ENCODE results near the gene SHANK1.

The SHANK1 gene

DNA sequence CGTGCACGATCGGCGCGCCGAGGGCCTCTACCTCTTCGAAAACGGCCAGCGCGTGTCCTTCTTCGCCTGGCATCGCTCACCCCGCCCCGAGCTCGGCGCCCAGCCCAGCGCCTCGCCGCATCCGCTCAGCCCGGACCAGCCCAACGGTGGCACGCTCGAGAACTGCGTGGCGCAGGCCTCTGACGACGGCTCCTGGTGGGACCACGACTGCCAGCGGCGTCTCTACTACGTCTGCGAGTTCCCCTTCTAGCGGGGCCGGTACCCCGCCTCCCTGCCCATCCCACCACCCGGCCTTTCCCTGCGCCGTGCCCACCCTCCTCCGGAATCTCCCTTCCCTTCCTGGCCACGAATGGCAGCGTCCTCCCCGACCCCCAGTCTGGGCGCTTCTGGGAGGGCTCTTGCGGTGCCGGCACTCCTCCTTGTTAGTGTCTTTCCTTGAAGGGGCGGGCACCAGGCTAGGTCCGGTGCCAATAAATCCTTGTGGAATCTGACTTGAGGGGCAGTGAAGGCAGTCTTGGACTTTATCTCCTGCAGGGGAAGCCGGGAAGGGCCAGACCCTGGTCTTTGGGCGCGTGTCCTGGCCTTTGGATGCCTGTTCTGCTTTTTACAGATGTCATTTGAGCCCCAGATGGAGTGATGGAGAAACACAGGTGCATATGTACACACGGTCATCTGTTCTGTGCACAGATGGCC, 5.8 kb upstream of the SHANK1 start:
- no peak for TF ChIP-seq EZH2phosphoT487 (IDR thresholded peaks at IDR 0.05; ENCODE audit: borderline replicate concordance, low read length)
- TF ChIP-seq, protein P1, sequence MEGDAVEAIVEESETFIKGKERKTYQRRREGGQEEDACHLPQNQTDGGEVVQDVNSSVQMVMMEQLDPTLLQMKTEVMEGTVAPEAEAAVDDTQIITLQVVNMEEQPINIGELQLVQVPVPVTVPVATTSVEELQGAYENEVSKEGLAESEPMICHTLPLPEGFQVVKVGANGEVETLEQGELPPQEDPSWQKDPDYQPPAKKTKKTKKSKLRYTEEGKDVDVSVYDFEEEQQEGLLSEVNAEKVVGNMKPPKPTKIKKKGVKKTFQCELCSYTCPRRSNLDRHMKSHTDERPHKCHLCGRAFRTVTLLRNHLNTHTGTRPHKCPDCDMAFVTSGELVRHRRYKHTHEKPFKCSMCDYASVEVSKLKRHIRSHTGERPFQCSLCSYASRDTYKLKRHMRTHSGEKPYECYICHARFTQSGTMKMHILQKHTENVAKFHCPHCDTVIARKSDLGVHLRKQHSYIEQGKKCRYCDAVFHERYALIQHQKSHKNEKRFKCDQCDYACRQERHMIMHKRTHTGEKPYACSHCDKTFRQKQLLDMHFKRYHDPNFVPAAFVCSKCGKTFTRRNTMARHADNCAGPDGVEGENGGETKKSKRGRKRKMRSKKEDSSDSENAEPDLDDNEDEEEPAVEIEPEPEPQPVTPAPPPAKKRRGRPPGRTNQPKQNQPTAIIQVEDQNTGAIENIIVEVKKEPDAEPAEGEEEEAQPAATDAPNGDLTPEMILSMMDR (IDR thresholded peaks at IDR 0.05; ENCODE audit: low read depth, low read length, poor library complexity, severe bottlenecking), result no peak
- H3K79me2 ChIP-seq (ENCODE audit: control insufficient read depth, low read length), result no peaks in the 10 kb centered on the region
- no peaks in the 10 kb centered on the region for H3K9me3 ChIP-seq (ENCODE audit: control insufficient read depth, insufficient read depth, low read length)
- peak overlapping the region; percentile 68 for H3K4me3 ChIP-seq (ENCODE audit: low read length)
- H3K27ac ChIP-seq (ENCODE audit: low read depth, low read length), result no peak overlapping the region
- peaks cover 25% of the 10 kb centered on the region for H3K4me1 ChIP-seq (ENCODE audit: control insufficient read depth, low read length)
- H3K27me3 ChIP-seq (ENCODE audit: control insufficient read depth, low read length), result no peaks in the 10 kb centered on the region; the same call in 1 of the 2 replicates
- no peaks in the 10 kb centered on the region for H3F3A ChIP-seq (ENCODE audit: control insufficient read depth, insufficient read depth)
- H3K9me2 ChIP-seq (replicated peaks; ENCODE audit: control insufficient read depth, low read length), result no peaks in the 10 kb centered on the region
- peak overlapping the region; percentile 50 for H3K4me2 ChIP-seq (ENCODE audit: low read length)
- H4K20me1 ChIP-seq (ENCODE audit: control insufficient read depth, insufficient read depth, low read depth, low read length), result no peaks in the 10 kb centered on the region
- no peaks in the 10 kb centered on the region for H3K36me3 ChIP-seq (ENCODE audit: control insufficient read depth, low read length)

DNA sequence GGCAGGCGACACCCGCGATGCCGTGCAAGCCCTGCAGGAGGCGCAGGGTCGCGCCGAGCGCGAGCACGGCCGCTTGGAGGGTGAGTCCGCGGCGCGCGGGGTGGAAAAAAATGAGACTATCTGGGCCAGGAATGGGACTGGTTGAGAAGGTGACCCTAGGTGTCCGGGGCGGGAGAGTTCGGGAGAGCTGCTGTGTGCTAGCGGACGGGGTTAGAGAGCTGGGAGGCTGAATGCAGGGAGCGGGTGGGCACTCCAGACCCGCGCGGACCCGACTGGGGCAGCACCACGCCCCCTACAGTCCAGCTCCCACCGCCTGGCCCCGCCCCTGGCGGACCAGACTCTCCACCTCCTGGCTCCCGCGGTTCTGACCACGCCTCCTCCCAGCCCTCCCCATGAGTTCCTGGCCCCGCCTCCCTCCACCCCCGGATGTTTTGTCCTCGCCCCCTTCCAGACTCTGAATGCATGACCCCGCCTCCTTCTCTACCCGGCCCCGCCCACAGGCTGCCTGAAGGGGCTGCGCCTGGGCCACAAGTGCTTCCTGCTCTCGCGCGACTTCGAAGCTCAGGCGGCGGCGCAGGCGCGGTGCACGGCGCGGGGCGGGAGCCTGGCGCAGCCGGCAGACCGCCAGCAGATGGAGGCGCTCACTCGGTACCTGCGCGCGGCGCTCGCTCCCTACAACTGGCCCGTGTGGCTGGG, 5.1 kb upstream of the SHANK1 start:
- H3K4me2 ChIP-seq (ENCODE audit: low read length), result peak overlapping the region; percentile 75
- no peak overlapping the region for H3K27ac ChIP-seq (ENCODE audit: low read depth, low read length)
- no peak for TF ChIP-seq EZH2phosphoT487 (IDR thresholded peaks at IDR 0.05; ENCODE audit: borderline replicate concordance, low read length)
- TF ChIP-seq, protein P1 (IDR thresholded peaks at IDR 0.05; ENCODE audit: low read depth, low read length, poor library complexity, severe bottlenecking), result peak; percentile 76
- H3K79me2 ChIP-seq (ENCODE audit: control insufficient read depth, low read length), result no peaks in the 10 kb centered on the region
- H3K4me3 ChIP-seq (ENCODE audit: low read length), result peak overlapping the region; percentile 72
- no peaks in the 10 kb centered on the region for H3K9me3 ChIP-seq (ENCODE audit: control insufficient read depth, insufficient read depth, low read length)
- no peaks in the 10 kb centered on the region for H3K9me2 ChIP-seq (replicated peaks; ENCODE audit: control insufficient read depth, low read length)
- H4K20me1 ChIP-seq (ENCODE audit: control insufficient read depth, insufficient read depth, low read depth, low read length), result no peaks in the 10 kb centered on the region
- H3K36me3 ChIP-seq (ENCODE audit: control insufficient read depth, low read length), result no peaks in the 10 kb centered on the region
- no peaks in the 10 kb centered on the region; the same call in 1 of the 2 replicates for H3K27me3 ChIP-seq (ENCODE audit: control insufficient read depth, low read length)
- no peaks in the 10 kb centered on the region for H3F3A ChIP-seq (ENCODE audit: control insufficient read depth, insufficient read depth)
- peaks cover 30% of the 10 kb centered on the region for H3K4me1 ChIP-seq (ENCODE audit: control insufficient read depth, low read length)

DNA sequence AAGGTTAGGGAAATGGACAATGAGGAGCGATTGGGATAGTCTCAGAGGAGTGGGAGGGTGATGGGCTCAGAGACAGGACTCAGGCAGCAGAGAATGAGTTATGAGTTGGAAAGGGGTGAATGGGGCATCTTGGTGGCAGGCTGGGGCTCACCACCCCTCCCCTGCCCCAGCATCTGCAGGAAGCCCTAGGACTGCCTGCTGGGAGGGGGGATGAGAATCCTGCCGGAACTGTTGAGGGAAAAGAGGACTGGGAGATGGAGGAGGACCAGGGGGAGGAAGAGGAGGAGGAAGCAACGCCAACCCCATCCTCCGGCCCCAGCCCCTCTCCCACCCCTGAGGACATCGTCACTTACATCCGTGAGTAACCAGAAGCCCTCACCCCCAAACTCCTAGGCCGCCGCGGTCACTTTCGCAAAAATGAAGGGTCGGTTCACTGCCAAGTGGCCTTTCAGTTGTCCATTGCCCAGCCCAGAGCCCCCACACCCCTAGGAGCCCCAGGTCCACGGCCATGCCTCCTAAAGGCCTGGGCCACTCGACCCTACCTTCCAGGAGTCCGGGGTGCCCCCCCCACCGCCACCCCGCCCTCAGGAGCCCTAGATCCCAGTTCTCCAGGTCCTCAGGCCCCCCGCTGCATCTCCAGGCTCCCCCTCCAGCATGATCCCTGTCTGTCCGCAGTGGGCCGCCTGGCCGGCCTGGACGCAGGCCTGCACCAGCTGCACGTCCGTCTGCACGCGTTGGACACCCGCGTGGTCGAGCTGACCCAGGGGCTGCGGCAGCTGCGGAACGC, 4.3 kb upstream of the SHANK1 start:
- Histone ChIP-seq H3K4me2 (ENCODE audit: low read length) (peak overlapping the region; percentile 75), H3K27me3 (ENCODE audit: control insufficient read depth, low read length) (no peaks in the 10 kb centered on the region; the same call in 1 of the 2 replicates), H3K9me2 (replicated peaks; ENCODE audit: control insufficient read depth, low read length) (no peaks in the 10 kb centered on the region), H3K27ac (ENCODE audit: low read depth, low read length) (no peak overlapping the region), H3K4me1 (ENCODE audit: control insufficient read depth, low read length) (peaks cover 30% of the 10 kb centered on the region), H3K9me3 (ENCODE audit: control insufficient read depth, insufficient read depth, low read length) (no peaks in the 10 kb centered on the region), H3K79me2 (ENCODE audit: control insufficient read depth, low read length) (no peaks in the 10 kb centered on the region), H3K4me3 (ENCODE audit: low read length) (peak overlapping the region; percentile 72), H4K20me1 (ENCODE audit: control insufficient read depth, insufficient read depth, low read depth, low read length) (no peaks in the 10 kb centered on the region), H3K36me3 (ENCODE audit: control insufficient read depth, low read length) (no peaks in the 10 kb centered on the region), H3F3A (ENCODE audit: control insufficient read depth, insufficient read depth) (no peaks in the 10 kb centered on the region)
- no peak for TF ChIP-seq EZH2phosphoT487 (IDR thresholded peaks at IDR 0.05; ENCODE audit: borderline replicate concordance, low read length)
- TF ChIP-seq, protein P1 (IDR thresholded peaks at IDR 0.05; ENCODE audit: low read depth, low read length, poor library complexity, severe bottlenecking), result no peak

All from DOHH2 (cell line).